Smooth muscle cell (in vitro differentiated cells): ENCODE measurements around the gene C9orf152. TPM values are rescaled to one million over a fixed set of nuclear protein-coding genes. Genes with fewer than 3 reads are reported as not detected.

Source experiments
- DNase-seq: peaks from one replicate; lab custom pipeline; 2025; ENCODE audit not compliant: unreplicated experiment; lab: John Stamatoyannopoulos, UW
- H2AFZ ChIP-seq: fragments of 200-600 bp; sonication (generic); 2 replicates; pipeline ENCODE4 v1.6.0; 2016; ENCODE audit warnings: antibody characterized with exemption, low read depth, mild to moderate bottlenecking
- H3F3A ChIP-seq: fragments of 200-600 bp; sonication (generic); 2 replicates; pipeline ENCODE4 v1.6.0; 2017; ENCODE audit warnings: antibody characterized with exemption, low read depth
- H3K27ac ChIP-seq: fragments of 200-600 bp; sonication (generic); 2 replicates; pipeline ENCODE4 v1.5.1; 2016; ENCODE audit warnings: low read depth, mild to moderate bottlenecking
- H3K27me3 ChIP-seq: fragments of 200-600 bp; sonication (generic); 2 replicates; pipeline ENCODE4 v1.6.1; 2016; ENCODE audit warnings: low read depth, mild to moderate bottlenecking
- H3K36me3 ChIP-seq: fragments of 200-600 bp; sonication (generic); 2 replicates; pipeline ENCODE4 v1.5.1; 2016; ENCODE audit warnings: low read depth
- H3K4me1 ChIP-seq: fragments of 200-600 bp; sonication (generic); 2 replicates; pipeline ENCODE4 v1.5.1; 2016; ENCODE audit warnings: low read depth
- H3K4me2 ChIP-seq: fragments of 200-600 bp; sonication (generic); 2 replicates; pipeline ENCODE4 v1.6.0; 2016; ENCODE audit warnings: mild to moderate bottlenecking
- H3K4me3 ChIP-seq: fragments of 200-600 bp; sonication (generic); 2 replicates; pipeline ENCODE4 v1.5.1; 2016; ENCODE audit warnings: mild to moderate bottlenecking
- H3K79me2 ChIP-seq: fragments of 200-600 bp; sonication (generic); 2 replicates; pipeline ENCODE4 v1.6.0; 2016; ENCODE audit warnings: low read depth, mild to moderate bottlenecking
- H3K9ac ChIP-seq: fragments of 200-600 bp; sonication (generic); 2 replicates; pipeline ENCODE4 v1.6.0; 2016; ENCODE audit warnings: low read depth
- H3K9me3 ChIP-seq: fragments of 200-600 bp; sonication (generic); replicated peaks from 2 replicates; pipeline ENCODE4 v1.5.1; 2016; ENCODE audit warnings: low read depth
- H4K20me1 ChIP-seq: fragments of 200-600 bp; sonication (generic); 2 replicates; pipeline ENCODE4 v1.6.0; 2016; ENCODE audit warnings: low read depth
- WGBS: methylation state at CpG from one replicate; pipeline ENCODE4 v1.1.7; 2016; ENCODE audit warnings: low lambda C conversion rate; 5-methylcytosine and 5-hydroxymethylcytosine counted together
- polyA plus RNA-seq: library from polyadenylated mRNA; unstranded; fragments of >200 nt; fragmentation: Nextera tagmentation; extraction: Ambion mirVana; gene quantifications from 2 replicates; pipeline ENCODE4 v1.2.1, GENCODE V29; 2016
- total RNA-seq: library from RNA; depleted of rRNA; stranded (reverse); fragments of >200 nt; gene quantifications from 2 replicates; pipeline ENCODE4 v1.2.3, GENCODE V29; 2014
- TF ChIP-seq, protein P1 (sequence below): fragments of 200-600 bp; sonication (generic); IDR thresholded peaks from 2 replicates; pipeline ENCODE4 v1.5.1; 2017; ENCODE audit warnings: borderline replicate concordance, mild to moderate bottlenecking, antibody characterized with exemption; ENCODE audit not compliant: insufficient read depth, poor library complexity, severe bottlenecking

Gene C9orf152
- total and polyA plus RNA-seq, 2 experiments from 2014 or later, result not detected

DNA sequence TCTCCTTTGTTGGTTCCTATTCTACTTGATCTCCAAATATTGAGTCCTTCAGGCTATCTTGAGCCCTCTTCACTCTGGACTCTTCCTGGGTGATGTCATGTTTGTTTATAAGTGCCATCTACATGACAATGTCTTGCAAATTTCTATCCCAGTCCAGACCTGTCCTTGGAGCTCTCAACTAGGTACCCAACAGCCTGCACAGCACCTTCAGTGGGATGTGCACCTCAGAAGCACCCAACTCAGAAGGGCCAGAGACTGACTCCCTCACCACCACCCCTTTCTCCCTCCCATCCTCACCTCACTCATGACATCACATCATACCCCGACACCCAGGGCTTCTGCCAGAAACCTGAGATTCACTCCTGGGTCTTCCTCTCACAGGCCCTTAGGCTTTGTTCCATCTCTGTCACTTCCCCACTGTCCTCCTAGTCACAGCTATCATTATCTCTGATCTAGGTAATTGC is 33.9 kb upstream of the C9orf152 start:
- Histone ChIP-seq H3K79me2 (no peaks in the 10 kb centered on the region), H2AFZ (no peak overlapping the region), H3K9ac (no peak overlapping the region), H3K4me2 (no peak overlapping the region), H3K36me3 (peaks cover 6% of the 10 kb centered on the region), H3K27me3 (no peaks in the 10 kb centered on the region), H3K4me1 (no peaks in the 10 kb centered on the region), H3K4me3 (no peak overlapping the region), H3F3A (no peaks in the 10 kb centered on the region), H3K27ac (peak overlapping the region; percentile 42), H4K20me1 (peaks cover 25% of the 10 kb centered on the region), H3K9me3 (no peaks in the 10 kb centered on the region)
- no peak for DNase-seq
- 80% methylated on average over 1 of the region's 1 CpG for WGBS
- TF ChIP-seq, protein P1, sequence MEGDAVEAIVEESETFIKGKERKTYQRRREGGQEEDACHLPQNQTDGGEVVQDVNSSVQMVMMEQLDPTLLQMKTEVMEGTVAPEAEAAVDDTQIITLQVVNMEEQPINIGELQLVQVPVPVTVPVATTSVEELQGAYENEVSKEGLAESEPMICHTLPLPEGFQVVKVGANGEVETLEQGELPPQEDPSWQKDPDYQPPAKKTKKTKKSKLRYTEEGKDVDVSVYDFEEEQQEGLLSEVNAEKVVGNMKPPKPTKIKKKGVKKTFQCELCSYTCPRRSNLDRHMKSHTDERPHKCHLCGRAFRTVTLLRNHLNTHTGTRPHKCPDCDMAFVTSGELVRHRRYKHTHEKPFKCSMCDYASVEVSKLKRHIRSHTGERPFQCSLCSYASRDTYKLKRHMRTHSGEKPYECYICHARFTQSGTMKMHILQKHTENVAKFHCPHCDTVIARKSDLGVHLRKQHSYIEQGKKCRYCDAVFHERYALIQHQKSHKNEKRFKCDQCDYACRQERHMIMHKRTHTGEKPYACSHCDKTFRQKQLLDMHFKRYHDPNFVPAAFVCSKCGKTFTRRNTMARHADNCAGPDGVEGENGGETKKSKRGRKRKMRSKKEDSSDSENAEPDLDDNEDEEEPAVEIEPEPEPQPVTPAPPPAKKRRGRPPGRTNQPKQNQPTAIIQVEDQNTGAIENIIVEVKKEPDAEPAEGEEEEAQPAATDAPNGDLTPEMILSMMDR, result no peak

DNA sequence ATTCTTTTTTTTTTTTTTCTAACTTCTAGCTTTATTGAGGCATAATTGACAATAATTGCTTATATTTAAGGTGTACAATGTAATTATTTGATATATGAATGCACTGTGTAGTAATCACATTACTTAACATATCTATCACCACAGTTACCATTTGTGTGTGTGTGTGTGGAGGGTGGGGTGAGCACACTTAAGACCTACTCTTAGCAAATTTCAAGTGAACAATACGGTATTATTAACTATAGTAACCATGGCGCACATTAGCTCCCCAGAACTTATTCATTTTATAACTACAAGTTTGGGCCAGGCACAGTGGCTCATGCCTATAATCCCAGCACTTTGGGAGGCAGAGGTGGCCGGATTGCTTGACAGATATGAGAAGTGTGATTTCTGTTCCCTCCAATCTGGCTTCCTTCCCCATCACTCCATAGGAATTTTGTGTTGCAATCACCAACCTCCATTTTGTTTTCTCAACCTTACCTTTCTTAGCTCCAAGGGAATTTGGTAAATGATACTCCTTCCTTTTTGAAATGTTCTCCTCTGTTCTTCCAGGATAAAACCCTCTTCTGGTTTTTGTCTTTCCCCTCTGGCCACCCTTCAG is 33.4 kb upstream of the C9orf152 start:
- Histone ChIP-seq H3K27me3 (no peaks in the 10 kb centered on the region), H3K79me2 (no peaks in the 10 kb centered on the region), H3K36me3 (peaks cover 6% of the 10 kb centered on the region), H4K20me1 (peaks cover 20% of the 10 kb centered on the region), H2AFZ (no peak overlapping the region), H3K27ac (peak overlapping the region; percentile 42), H3K9ac (no peak overlapping the region), H3F3A (no peaks in the 10 kb centered on the region), H3K9me3 (no peaks in the 10 kb centered on the region), H3K4me1 (no peaks in the 10 kb centered on the region), H3K4me2 (no peak overlapping the region), H3K4me3 (no peak overlapping the region)
- TF ChIP-seq, protein P1, result no peak
- 89% methylated on average over 3 of the region's 3 CpGs for WGBS
- no peak for DNase-seq

DNA sequence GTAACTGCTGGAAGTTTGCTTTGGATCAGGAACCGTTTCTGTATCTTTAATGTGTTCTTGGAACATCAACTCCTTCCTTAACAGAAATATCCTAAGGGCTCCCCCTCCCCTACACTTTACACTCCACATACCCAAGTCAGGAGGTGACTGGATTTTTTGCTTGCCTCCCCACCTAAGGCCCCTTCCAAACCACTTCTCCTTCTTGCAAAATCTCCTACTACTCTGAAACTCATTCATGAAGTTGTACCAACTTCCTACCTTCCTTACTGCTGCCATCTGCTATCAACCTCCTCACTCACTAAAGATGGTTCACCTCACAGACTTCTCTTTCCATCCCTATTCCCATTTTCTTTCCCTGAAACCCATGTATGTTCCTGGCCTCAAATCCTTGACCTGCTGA is 32.2 kb upstream of the C9orf152 start:
- WGBS, result 100% methylated on average over 1 of the region's 1 CpG
- no peak overlapping the region for H3K27ac ChIP-seq
- H3K9me3 ChIP-seq, result no peaks in the 10 kb centered on the region
- DNase-seq, result no peak
- H3K36me3 ChIP-seq, result peaks cover 6% of the 10 kb centered on the region
- no peaks in the 10 kb centered on the region for H3K4me1 ChIP-seq
- no peak overlapping the region for H3K4me3 ChIP-seq
- no peaks in the 10 kb centered on the region for H3F3A ChIP-seq
- H3K27me3 ChIP-seq, result no peaks in the 10 kb centered on the region
- TF ChIP-seq, protein P1, result no peak
- H3K4me2 ChIP-seq, result no peak overlapping the region
- H4K20me1 ChIP-seq, result peaks cover 10% of the 10 kb centered on the region
- H2AFZ ChIP-seq, result no peak overlapping the region
- no peaks in the 10 kb centered on the region for H3K79me2 ChIP-seq
- H3K9ac ChIP-seq, result no peak overlapping the region

DNA sequence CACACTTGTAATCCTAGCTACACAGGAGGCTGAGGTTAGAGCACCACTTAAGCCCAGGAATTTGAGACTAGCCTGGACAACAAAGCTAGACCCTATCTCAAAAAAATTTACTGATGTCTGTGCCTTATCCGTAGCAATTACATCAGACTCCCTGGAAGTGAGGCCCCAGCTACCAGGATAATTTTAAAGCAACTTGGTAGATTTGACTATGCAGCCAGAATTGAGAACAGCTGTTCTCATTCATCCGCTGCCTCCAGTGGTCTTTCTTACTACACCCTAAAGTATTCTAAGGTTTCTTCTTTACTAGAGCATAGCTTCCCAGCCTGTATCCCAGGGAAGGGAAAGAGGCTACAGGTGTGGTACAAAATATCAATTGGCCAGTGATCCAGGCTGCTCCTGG is 20.4 kb upstream of the C9orf152 start:
- Histone ChIP-seq H3K4me3 (no peak overlapping the region), H2AFZ (no peak overlapping the region), H4K20me1 (no peaks in the 10 kb centered on the region), H3K9ac (no peak overlapping the region), H3F3A (no peaks in the 10 kb centered on the region), H3K4me1 (no peaks in the 10 kb centered on the region), H3K79me2 (no peaks in the 10 kb centered on the region), H3K9me3 (no peaks in the 10 kb centered on the region), H3K36me3 (no peaks in the 10 kb centered on the region), H3K4me2 (no peak overlapping the region), H3K27ac (no peak overlapping the region), H3K27me3 (no peaks in the 10 kb centered on the region)
- TF ChIP-seq, protein P1, result no peak
- DNase-seq, result no peak
- WGBS, result 41% methylated on average over 2 of the region's 2 CpGs
